Measurements from ENCODE around the gene ARHGAP10.
A peak's percentile ranks its signal among the peaks of the same experiment; 100 is the strongest.
"Not testable (repeated sequence)": the region's sequence is repeated elsewhere in the genome, so short reads cannot be mapped to it uniquely, and the experiment has no call there.

The ARHGAP10 gene

DNA sequence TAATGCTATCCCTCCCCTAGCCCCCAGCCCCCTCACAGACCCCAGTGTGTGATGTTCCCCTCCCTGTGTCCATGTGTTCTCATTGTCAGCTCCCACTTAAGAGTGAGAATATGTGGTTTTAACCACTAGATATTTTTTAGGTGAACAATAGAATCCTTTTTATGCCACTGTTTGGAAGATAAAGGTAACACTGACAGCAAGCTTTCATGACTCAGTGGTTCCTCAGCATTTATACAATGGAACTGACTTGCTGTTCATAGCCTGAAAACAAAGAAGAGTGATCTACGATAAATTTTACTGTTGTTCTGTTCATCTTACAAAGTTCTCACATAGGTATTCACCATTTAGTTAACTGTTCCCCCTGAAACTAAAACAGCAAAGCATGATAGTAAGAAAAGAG is 147.8 kb downstream of the ARHGAP10 start:
- FAIRE-seq: no peak
- DNase-seq (ENCODE audit: insufficient read length, low spot score): no peak

DNA sequence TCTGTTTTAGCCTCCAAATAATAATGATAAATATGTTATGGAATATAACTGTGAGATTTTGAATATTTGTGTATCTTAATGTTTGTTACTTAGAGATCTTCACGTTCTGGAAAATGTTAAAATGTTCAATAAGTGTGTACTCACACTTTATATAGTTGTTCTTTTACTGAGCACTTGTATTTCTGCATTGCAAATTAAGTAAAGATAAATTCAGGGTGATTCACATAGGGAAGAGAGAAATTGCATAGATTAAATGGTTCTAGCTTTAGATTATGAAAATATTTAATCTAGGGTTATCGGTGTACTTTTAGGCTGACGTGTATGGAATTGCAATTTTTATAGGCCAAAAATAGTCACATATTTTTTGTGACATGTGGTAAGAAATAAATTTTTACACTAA is 148.6 kb downstream of the ARHGAP10 start:
- no peak for DNase-seq (ENCODE audit: insufficient read length, low spot score)
- no peak for FAIRE-seq

DNA sequence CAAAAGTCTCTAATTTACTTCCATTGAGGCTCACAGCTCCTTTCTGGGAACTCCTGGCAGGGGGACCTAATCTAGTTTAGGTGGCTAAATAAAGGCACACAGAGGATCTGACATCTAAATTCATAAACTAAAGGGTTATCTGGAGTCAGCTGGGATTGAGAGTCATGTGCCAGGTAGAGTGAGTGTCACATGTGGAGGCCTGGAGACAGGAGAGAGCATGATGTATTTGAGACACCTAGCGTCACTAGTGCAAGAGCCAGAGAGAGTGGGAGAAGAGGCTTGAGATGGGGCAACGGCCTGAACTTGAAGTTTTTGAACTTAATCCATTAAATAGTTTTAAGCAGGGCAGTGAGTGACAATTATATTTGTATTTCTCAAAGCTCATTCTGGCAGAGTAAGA is 152.6 kb downstream of the ARHGAP10 start:
- FAIRE-seq (no peak), DNase-seq (ENCODE audit: insufficient read length, low spot score) (no peak)

DNA sequence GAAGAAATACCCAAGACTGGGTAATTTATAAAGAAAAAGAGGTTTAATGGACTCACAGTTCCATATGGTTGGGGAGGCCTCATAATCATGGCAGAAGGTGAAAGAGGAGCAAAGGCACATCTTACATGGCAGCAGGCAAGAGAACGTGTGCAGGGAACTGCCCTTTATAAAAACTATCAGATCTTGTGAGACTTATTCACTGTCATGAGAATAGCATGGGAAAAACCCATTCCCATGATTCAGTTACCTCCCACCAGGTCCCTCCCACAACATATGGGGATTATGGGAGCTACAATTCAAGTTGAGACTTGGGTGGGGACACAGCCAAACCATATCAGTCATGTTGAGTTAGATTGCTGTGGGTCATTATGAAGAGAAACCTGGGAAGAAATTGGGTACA is 153.3 kb downstream of the ARHGAP10 start:
- DNase-seq (ENCODE audit: insufficient read length, low spot score); FAIRE-seq: not testable (repeated sequence)

DNA sequence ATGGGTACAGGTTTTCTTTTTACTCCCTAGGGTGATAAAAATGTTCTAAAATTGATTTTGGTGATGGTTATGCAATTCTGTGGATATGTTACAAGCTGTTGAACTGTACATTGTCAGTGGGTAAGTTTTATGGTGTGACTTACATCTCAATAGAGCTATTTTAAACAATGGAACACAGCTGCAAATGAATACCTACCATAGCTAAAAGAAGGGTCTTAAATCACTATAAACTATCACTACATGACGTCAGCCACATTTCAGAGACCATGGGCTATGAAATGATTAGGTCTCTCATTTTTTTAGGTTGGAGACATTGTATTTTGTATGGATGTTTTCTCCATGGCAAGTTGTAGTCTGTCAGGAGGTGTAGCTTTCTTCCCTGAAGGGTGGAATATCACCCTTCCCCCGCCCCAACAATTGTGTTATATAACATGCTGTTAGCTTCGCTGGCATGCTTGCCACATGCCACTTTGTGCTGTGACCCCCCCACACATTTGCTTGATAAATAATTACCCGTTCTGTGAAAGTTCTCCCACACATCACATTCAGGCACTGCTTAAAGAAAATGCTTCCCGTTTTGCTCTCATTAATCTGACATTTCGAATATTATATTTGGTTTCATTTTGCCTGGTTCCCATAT is 159.7 kb downstream of the ARHGAP10 start:
- DNase-seq (ENCODE audit: insufficient read length, low spot score) (no peak), FAIRE-seq (no peak)

DNA sequence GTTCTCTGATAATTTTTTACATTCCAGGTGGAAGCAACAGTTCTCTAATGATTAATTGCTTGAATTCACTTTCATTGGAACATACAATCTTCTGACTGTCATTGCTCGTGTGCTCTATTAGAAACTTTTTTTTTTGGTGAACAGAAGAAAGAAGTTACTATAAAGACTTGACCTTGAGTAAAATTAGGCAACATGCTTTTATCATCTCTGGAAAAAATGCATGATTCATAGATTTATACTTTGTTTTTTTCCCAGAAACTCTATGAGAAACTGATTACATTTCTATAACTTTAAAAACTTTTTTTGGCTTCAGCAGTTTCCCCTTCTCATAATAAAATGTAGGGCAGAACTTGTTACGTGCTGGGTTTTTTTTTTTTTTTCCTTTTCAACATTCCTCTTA is 167.6 kb downstream of the ARHGAP10 start:
- DNase-seq (ENCODE audit: insufficient read length, low spot score) (no peak), FAIRE-seq (no peak)

DNA sequence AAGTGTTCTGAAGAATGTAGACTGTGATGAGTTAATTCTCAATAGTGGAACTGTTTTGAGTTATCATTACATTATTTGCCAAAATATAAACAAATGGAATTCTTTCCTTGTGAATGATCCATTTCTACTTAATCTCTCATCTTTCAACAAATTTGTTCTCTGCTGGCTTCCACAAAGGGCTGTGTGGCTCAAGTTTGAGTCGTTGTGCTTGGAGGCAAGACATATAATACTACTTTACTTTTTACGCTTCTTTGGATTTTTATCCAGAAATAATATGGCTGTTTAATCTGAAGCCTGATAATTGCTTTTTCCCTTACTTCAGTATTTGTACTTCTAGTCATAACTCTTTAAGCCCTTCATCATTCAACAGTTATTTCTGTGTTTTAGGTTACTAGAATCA is 169.5 kb downstream of the ARHGAP10 start:
- FAIRE-seq: no peak
- DNase-seq (ENCODE audit: insufficient read length, low spot score): no peak

DNA sequence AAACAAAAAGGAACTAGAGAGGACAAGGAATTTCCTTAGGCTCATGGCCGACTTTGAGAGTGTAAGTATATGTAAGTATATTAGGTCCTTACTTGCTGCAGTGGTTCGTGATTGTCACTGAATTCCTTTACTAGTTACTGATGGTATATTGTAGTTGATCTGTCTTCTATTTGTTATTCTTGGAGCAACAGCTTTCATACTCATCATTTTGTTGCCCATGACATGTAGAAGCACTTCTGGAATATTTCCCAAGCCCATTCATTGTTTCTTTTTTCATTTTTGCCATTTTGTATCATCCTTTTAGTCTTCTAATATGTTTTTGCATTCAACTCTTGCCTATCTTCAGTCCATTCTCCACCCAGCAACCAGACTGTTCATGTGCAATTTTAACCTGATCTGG is 170.0 kb downstream of the ARHGAP10 start:
- DNase-seq (ENCODE audit: insufficient read length, low spot score) (no peak), FAIRE-seq (no peak)

DNA sequence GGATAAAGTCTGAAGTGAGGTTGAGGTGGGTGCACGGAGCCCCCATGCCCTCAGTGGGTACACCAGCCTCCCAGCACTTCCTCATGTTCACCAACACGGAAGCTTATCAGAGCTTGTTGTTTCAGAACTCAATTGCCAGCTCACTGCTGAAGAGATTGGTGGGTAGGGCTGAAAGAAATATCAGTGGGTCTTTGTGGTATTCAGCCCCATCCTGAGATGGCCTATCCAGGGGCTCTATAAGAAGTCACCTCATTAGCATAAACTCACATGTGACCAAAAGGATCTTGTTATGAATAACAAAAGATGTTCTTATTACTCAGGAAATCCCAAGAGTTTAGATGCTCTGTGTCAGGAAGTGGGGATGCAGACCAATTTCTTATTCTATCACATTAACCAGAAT is 177.3 kb downstream of the ARHGAP10 start:
- DNase-seq (ENCODE audit: insufficient read length, low spot score): no peak
- peak; percentile 65 for FAIRE-seq

DNA sequence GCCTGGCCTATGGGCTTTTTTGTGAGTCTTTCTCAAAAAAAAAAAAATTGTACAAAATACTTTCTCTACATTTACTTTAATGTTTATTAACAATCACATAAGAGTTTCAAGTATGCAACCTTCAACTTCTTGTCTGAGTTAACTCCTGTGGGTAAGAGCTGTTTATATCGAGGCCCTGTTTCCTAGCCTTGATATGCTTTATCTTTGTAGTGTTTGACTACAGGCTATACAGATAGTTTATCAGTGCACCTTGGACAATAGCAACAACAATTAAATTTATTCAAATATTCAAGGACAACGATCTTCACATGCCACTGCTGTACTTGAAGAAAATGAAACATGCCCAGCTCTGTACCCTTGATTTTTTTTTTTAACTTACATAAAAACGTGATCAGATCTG is 178.4 kb downstream of the ARHGAP10 start:
- DNase-seq (ENCODE audit: insufficient read length, low spot score): no peak
- FAIRE-seq: no peak

DNA sequence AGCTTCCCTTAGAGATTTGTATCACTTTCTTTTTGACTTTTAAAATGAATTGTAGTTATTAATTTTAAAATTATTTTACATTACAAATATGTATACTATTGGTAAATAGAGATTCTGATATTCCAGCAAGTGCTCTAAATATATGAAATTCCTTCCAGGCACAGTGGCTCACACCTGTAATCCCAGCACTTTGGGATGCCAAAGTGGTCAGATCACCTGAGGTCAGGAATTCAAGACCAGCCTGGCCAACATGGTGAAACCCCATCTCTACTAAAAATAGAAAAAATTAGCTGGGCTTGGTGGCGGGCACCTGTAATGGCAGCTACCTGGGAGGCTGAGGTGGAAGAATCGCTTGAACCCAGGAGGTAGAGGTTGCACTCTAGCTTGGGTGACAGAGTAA is 180.2 kb downstream of the ARHGAP10 start:
- FAIRE-seq; DNase-seq (ENCODE audit: insufficient read length, low spot score): not testable (repeated sequence)

DNA sequence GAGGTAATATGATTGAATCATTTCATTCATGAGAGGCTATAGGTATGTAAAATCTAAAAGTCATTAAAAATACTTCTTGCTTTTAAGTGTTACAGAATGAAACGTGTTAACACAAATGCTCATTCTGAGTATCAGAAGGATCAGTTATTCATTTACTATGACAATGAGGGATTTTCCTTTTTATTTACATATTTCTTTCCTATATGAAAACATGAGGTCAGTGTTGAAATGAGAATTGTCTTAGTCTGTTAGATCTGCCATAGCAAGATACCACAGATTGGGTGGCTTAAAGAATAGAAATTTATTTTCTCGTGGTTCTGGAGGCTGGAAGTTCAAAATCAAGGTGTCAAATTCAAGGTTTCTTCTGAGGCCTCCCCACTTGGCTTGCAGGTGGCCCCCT is 181.2 kb downstream of the ARHGAP10 start:
- no peak for FAIRE-seq
- DNase-seq (ENCODE audit: insufficient read length, low spot score): no peak

DNA sequence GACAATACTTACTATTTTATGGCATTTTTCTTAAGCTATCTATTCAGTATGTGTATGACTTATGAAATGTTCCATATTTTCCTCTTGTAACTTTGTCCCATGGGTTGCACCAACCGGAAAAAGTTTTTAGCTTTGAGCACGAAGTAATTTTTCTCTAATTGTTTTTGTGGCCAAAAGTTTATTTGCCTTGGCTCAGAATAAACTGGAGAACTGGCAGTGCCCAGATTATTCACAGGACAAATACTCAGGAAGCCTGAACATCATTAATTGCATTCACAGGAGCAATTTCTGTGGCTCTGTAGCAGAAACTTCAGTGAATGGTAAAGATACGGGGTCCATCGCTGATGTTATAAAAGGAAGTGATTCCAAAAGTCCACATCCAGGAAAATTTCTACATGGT is 184.5 kb downstream of the ARHGAP10 start:
- no peak for FAIRE-seq

DNA sequence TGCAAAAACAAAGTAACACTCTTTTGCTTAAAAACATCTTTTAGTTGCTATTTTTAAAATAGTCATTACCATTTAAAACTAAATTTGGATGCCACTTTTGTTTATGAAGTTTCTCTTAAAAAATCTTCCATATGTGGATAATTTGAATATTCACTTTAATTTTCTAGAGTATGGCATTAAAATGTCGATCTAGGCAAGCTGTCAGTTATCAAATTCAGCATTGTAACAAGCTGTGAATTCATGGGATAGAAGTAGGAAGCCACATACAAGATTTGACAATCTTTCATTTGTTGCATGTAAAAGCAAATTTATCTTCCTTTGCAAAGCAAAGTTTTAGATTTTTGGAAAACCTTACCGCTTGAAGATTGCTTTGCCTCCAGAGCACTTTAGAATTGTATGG is 191.5 kb downstream of the ARHGAP10 start:
- DNase-seq (ENCODE audit: insufficient read length, low spot score) (no peak), FAIRE-seq (no peak)

More for the DNA sequence above, 184.5 kb downstream of the ARHGAP10 start:
- DNase-seq (ENCODE audit: insufficient read length, low spot score): no peak

DNA sequence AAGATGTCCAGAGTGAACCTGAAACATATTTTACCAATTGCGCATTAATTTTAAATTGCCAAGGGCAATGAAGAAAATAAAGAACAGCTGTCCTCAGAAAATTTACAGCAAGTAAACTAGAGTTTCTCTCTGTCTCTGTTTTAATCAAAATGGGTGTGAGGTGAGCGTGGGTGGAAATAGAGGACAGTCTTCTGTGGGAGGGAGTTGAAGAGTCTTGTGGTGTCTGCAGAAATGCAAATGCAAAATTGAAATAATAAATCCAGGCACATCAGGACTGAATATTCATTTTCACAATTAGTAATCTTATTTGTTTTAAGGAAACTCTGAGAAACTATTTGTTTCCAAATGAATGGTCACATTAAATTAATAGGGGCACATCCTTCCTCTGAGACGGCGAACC is 192.0 kb downstream of the ARHGAP10 start:
- DNase-seq (ENCODE audit: insufficient read length, low spot score) (no peak), FAIRE-seq (peak; percentile 78)

DNA sequence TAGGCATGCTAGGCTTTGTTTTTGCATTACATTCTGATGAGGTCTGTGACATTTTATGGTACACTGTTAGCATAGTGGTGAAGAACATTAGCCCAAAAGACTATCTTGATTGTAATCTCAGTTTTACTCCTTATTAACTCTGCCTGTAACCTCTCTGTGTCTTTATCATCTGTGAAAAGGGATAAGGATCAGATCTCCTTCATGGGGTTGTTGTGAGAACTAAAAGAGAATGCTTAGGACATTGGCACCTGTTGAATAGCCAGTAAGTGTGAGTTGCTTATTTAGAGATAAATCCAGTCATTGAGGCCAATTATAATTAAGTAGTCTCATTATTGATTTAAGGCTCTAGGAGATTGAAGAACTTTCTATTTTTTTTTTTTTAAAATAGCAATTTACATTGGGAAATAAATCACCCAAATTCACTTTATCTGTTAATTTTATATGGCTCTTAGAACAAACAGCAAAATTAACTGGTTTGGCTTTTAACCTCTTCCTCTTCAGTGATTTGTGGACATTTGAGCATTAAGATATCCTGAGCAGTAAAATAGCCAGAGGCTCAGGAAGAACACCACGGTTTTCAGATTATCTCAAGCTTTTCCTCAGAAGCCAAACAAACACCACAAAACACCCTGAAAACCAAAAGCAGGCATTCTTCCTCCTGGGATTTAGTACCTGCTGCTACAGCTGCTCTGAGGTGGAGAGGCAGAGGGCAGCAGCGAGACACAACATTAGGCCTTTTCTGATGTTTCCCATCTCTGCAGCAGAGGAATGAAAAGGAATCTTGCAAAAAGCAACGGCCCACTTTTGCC is 192.9 kb downstream of the ARHGAP10 start:
- peak; percentile 11 for FAIRE-seq
- DNase-seq (ENCODE audit: insufficient read length, low spot score): no peak

DNA sequence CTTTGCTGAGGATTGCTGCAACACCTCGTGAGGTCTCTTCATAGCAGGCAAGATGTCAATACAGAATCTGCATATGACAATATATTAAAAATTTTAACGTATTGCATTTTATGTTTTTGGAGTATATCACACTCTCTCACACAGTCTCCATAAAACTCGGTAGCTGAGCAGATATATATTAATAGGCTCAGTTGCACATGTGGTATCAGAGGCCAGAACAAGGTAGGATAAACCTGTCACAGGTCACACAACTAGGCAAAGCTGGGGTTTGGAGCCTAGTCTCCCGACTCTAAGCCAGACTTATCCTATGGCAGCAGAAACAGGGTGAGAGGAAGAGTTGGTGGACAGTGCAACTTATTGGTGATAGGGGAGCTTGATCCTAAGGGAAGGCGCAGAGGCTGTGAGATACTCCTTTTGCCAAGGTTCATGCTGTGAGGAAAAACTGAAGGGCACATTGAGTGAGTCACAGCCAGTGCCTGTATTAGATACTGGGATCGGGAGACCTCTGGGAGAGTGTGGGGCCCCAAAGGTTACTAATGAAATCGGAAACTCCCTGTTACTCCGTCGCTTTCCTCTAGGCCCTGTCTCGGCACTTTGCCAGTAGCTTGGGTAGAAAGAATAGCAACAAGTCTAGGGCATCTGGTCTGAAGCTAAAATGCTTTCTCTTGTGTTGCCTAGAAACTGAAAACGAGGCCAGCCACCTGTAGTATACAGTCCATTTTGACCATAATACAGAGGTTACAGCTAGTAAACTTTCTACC is 195.7 kb downstream of the ARHGAP10 start:
- no peak for FAIRE-seq
- DNase-seq (ENCODE audit: insufficient read length, low spot score): no peak

DNA sequence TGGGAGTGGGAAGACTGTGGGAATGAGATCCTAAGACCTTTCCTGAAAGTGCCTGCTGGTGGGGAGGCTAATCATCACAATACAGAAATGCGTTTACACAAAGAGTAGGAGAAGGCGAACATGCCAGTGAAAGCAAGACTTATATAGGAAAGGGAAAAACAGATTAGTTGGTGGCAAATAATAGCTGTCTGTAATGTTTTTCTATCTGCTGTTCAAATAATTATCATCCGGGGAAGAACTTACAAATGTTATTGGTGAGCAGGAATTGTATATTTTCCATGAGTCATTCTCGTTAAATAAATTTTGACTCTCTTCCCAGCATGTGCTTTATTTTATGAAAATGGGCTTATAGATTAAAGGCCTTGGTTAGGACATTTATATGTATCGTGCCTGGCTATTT is 196.5 kb downstream of the ARHGAP10 start:
- DNase-seq (ENCODE audit: insufficient read length, low spot score) (no peak), FAIRE-seq (no peak)

DNA sequence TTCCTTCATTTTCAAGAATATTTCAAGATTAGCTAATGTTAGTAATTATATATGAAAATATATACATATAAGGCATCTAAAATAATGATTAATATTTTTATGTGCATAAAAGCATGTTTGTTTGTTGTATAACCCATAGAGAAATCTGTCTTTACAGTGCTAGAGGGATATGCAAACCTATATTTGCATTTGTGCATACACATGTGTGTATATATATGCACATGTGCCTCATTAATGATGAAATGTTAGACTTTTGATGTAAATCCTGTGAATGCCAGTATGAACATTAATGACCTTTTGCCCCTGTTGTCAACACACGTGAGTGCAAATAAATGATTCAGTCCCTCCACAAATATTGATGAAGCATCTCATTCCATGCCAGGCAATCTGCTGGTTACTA is 197.9 kb downstream of the ARHGAP10 start:
- DNase-seq (ENCODE audit: insufficient read length, low spot score): no peak
- FAIRE-seq: no peak

DNA sequence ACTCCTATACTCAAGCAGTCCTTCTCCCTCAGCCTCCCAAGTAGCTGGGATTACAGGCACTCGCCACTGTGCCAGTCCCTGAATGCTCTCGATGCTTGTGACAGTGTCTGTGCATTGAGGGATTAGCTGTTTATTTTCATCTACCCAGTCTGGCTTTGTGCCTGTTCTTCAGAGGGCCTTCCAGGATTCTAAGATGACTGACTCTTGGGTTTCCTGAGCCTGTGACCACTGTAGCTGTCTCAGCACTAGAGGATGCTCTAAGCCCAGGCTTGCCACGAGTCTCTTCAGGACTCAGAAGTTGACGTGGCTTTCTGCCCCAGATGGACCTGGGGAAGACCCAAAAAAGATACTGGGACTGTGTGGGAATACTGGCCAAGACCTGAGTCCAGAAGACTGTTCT is 201.4 kb downstream of the ARHGAP10 start:
- no peak for FAIRE-seq
- DNase-seq (ENCODE audit: insufficient read length, low spot score): no peak

DNA sequence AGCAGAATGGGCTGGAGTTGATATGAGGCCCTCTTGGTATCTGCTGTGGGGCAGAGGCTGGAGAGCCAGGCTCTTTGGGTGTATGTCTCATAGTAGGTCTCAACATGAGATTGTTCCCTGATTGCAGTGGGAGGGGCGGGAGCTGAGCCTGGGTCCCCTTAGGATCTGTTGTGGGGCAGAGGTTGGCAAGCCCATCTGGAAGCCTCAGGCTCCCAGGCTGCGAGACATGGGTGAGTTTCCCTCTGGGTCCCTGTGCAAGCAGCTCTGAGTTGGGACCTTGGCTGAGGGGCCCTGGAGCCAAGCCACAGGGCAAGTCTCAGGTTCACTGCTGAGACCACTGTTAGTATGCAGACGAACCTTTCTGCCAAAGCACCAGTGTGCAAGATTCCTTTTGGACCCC is 201.9 kb downstream of the ARHGAP10 start:
- no peak for DNase-seq (ENCODE audit: insufficient read length, low spot score)
- FAIRE-seq: no peak

DNA sequence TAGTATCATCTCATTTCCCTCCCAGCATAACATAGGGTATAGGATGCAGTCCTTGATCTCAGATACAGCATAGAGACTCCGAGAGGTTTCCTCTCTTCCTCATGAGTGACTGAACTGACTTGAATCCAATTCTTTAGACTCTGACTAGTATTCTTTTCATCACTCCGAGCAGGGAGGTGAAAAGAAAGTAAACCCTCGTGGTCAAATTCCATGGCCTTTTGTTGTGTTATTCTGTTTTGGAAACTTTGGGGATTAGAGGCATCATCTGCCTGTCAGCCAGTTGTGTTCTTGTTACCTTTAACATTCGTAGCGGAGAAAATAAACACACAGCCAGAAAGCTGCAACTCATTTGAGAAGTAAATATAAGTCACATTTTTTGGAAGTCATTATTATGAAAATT is 206.6 kb downstream of the ARHGAP10 start:
- FAIRE-seq: no peak
- no peak for DNase-seq (ENCODE audit: insufficient read length, low spot score)

Data from GM19239 (cell line).